NCI-H1694 (cell line): ENCODE measurements around the gene FAT2.
"Not testable (repeated sequence)": the region's sequence is repeated elsewhere in the genome, so short reads cannot be mapped to it uniquely, and the experiment has no call there.

ENCODE experiments used
- DNase-seq: peaks from one replicate; lab custom pipeline; 2025; lab: John Stamatoyannopoulos, UW

FAT2 gene

DNA sequence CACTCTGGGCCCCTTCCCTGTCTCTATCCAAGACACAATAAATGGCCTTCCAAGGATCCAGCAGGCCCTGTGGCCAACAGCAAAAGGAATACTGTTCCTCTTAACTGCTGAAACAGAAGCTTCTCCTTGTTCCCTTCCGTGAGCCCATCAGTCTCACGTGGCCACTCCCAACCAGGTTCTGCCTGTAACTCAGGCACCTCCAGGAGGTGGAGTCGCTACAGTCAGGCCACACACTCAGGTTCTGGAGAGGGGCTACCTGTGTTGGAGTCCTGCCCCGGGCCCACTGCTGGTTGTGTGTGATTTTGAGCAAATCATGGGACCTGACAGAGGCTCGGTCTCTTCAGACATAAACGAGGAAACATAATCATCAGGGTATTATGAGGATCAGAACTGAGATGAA lies 10.3 kb downstream of the FAT2 start:
- DNase-seq = no peak

DNA sequence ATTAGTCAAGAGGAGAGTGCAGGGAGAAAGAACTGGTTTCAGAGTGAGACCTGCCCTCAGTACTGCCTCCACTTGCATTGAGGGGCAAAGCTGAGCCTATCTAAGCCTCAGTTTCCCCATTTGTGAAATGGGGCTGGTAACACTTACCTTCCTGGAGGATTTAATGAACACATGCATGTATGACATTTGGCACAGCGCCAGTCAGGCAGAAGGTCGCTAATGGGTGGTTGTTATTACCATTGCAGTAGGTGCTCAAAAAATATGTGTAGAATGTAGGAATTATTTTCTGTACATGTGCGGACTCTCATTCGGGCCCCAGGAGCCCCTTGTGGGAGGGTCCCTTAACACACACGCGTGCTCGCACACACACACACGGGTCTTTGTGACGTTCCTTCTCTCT lies 10.9 kb downstream of the FAT2 start:
- DNase-seq = no peak

DNA sequence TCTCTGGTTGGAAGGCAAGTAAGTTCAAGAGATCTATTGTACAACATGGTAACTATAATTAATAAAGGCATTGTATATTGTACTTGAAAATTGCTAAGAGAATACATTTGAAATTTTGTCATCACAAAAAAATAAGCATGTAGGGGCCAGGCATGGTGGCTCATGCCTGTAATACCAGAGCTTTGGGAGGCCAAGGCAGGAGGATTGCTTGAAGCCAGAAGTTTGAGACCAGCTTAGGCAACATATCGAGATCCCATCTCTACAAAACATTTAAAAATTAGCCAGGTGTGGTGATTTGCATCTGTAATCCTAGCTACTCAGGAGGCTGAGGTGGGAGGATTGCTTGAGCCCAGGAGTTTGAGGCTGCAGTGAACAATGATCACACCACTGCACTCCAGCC lies 12.0 kb downstream of the FAT2 start:
- DNase-seq = not testable (repeated sequence)

DNA sequence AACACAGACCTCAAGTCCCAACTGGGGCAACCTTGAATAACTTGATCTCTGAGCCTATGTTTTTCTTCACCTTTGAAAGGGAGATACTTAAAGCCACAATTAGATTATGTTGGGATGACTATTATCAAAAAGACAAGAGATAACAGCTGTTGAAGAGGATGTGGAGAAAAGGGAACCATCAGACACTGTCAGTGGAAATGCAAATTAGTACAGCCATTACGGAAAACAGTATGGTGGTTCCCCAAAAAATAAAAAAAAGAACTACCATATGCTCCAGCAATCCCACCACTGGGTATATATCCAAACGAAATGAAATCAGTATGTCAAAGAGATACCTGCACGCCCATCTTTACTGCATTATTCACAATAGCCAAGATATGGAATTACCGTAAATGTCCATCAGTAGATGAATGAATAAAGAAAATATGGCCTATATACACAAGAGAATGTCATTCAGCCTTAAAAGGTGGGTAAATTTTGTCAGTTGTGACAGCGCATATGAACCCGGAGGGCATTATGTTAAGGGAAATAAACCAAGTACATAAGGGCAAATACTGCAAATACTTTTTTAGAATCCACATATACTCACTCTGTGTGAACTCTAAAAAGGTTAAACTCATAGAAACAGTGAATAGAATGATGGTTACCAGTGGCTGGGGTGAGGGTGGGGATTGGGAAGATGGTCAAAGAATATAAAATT lies 12.7 kb downstream of the FAT2 start:
- no peak for DNase-seq

DNA sequence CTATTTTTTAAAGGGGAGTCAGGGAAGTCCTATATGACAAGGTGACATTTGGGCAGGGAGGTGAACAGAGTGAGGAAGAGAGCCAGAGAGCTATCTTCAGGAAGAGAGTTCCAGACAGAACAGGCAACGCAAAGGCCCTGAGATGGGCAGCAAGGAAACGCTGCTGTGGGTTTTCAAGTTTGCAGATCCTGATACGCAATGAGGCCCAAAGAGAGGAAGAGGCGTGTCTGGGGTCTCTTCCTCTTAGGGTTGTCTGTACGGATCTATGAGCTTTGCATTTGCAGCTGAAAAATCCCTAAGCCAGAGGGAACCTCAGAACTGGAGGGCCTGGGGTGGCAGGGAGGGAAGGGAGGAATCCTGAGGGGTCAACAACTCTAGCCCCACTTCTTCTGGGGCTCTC lies 13.6 kb downstream of the FAT2 start:
- DNase-seq = no peak

DNA sequence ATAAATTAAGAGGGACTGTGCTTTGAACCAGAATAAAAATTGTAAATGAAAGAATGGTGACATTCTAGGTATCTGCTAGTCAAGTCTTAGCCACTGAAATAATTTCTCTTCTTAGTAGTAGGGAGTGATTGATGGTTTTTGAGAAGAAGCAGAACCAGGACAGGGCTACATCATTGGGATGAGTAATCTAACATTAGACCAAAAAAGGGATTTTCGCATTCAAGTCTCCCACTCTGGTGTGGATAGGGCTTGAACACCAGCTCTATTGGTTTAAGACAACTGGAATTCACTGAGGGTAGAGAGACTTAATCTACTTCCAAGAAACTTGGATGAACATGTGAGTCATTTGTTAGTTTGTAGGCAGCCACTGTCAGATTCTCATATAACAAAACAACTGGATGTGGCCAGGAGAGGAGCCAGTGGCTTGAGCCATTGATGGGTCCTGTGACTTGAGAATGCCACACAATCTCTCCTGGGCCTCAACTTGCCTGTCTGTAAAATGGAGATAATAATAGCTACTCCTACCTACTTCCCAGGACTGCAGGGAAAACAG lies 16.6 kb downstream of the FAT2 start:
- DNase-seq = no peak

DNA sequence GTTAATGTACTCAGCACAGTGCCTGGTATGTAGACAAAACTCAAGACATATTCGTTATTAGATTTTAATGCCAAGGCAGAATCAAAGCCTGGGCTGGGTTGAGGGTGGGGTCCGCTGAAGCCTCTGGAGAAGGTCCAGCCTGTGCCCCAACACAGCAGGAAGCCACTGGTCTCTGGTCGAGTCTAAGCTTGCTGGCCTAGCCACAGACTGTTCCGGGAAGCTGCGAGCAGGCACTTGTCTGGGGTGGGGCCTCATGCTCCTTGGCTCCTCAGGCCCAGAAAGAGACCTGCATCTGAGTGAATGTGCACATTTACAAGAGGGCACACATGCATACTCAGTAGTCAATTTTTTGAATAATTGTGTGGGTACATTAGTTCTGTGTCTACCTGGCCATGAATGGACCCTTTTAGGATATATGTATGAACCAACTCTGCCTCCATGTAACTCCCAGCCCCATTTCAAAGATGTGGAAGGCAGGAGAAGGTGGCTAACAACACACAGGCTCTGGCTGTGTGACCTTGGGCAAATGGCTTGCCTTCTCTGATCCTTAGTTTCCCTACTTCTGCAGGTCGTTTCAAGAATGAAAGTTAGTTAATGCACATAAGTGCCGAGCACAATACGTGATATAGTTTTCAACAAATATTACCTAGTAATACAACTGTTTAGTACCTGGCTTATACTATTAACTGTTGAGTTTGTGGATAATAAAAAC lies 18.3 kb downstream of the FAT2 start:
- no peak for DNase-seq

DNA sequence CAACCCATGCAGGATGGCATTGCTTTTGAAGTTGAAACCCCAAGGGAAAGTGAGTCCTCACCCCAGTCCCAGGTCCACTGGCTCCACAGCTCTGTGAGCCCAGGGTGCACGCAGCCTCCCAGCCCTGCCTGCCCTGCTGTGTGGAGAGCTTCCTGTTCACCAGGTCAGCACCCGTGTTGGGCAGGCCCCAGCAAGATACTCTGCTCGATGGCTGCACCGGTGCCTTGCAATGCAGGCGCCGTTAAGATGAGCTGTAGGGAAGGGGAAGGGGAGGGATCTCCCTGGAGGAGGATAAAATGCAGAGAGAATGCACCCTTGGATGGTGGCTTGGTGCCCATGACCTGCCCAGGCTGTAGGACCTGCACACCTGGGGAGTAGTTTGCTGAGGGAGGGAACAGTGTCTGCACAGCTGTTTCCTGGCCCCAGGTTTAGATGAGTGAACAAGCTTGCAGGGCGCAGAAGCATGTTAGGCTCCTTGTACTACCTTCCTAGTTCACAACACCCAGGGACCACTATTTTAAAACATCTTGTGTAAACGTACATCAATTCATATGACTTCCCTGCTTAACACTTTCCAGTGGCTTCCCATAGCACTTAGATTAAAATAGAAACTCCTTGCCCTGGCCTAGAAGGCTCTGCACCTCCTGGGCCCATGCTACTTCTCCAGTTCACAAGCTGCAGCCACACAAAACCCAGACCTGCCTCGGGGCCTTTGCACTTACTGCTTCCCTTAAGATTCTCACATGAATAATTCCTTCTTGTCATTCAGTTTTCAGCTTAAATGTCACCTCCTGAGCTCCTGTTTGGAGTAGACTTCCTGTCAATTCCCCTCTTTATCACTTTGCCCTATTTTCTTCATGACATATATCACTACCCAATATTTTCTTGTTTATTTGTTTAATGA lies 19.6 kb downstream of the FAT2 start:
- no peak for DNase-seq

DNA sequence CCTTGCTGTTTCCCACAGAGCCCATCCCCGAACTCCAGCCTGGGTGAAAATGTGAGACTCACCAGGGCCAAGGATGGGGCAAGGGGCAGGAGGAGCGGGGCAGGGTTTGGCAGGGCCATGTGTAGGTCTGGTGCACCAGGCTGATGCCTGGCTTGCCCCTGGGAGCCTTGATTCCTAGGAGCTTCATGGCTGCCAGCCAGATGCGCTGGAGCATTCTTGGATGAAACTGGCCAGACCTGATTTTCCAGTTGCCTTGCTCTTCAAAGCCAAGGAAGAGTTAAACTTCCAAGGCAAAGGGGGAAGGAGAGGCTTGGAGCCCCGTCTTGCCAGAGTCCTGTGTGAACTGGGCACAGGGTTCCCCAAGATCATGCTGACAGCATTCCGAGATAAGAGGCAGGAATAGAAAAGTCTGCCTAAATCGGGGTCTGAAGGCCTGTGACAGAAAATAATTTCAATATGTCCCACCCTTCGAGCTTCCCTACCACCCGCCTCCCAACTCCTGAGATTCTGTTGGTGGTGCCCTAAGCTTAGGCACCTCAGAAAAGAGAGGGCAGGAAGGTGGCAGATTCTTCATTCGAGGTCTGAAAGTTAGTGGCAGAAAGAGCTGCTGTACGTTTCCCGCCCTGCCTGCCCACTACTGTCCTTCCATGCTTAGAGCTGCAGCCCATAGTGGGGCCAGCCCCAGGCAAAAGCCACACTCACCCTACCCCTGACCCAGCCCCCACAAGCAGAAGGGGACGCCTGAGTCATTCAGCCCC lies 20.4 kb downstream of the FAT2 start:
- no peak for DNase-seq

DNA sequence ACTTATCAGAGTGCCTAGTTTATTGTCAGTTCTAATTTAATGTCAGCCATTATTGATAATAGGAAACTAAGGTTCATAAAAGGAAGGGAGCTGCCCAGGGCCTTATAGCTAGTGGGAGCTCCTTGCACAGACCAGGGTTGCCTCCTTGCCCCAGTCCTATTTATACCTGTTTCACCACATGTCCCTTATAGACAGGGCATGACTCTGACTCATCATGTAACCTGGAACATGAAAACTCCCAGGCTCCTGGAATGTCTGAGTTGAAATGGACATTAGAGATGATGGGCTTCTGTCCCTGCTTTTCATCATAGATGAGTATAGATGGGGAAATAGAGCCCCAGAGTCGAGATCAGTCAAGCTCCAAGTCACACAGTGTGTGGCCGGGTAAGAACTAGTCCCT lies 21.1 kb downstream of the FAT2 start:
- DNase-seq = no peak

DNA sequence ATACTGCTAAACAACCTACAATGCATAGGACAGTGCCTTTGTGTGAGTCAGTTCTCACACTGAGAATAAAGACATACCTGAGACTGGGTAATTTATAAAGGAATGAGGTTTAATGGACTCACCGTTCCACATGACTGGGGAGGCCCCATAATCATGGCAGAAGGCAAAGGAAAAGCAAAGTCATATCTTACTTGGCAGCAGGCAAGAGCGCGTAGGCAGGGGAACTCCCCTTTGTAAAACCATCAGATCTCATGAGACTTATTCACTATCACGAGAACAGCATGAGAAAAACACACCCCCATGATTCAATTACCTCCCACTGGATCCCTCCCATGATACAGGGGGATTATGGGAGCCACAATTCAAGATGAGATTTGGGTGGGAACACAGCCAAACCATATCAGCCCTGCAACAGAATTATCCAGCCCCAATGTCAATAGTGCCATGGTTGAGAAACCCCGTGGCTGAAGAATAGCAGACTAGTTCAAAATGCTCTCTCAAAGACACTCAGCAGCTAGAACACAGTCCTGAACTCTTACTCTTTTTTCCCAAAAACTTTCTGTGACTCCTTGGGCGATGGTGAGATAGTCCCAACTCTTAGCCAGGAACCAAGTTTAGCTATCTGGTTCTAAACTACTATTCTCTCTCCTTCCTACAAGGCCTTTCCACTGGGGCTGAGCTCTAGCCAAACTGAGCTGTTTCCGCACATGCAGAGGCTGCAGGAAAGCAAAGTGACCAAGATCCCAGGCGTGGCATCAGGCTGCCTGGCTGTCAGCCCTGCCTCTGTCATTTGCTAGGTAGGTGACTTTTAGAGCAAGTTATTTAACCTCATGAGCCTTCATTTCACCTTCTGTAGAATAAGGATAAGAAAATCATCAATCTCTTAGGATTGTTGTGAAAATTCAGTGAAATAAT lies 21.7 kb downstream of the FAT2 start:
- DNase-seq = no peak

DNA sequence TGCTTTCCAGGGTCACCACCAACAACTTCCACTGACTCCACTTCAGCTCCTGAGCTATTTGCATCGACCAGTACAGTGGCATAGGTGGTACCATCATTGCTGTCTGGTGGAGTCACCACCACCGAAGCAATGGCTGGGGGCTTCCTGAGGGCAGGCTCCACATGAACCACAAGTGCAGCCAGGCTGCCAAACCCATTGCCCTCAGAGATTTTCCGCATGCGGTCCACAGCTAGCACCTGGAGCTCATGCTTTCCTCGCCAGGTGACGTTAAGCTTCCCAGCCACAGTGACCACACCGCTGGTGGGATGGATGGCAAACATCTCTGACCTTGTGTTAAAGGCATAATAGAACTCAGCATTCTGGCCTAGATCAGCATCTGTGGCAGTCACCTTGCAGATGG lies 23.1 kb downstream of the FAT2 start:
- no peak for DNase-seq

DNA sequence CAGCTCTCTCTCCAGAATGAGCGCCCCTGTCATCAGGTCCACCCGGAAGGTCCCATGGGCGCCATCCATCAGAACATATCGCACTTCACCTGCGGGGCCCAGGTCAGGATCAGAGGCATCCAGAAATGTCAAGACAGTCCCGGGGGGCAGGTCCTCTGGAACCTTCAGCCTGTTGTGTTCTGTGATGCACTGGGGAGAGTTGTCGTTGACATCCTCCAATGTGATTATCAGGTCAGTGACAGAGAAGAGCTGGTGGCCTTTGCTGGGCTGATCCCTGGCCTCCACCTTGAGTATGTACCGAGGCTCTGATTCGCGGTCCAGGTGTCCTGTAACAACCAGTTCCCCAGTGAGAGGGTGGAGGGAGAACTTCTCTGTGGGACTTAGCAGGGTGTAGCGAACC lies 25.2 kb downstream of the FAT2 start:
- no peak for DNase-seq

DNA sequence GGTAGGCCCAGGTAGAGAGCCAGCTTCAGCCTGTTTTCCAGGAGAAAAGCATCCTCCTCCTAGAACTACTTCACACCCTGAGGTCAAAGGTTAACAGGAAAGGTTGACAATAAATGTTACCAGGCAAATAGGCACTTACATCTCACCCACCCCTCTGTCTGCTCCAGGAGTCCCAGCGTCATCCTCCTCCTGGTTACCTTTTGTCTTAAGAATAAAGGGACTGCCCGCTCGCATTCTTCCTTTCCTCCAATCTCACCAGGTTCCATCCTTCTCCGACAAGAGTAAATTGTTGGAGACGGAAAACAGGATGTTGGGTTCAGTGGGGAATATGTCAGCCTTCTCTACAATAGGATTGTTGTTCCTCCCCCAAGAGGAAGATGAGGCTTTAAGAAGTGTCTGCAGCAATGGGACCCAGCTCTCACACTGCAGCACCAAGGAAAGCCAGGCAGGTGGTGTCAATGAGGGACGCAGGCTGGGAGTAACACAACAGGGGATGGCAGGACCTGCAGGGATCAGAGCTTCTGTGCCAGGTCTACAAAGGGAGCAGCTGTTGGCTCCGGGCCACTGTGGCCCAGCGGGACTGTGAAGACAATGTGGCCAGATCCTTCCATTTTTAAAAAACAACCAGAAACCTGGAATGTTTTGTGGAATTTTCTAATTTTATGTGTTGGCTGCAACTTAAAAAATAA lies 29.0 kb downstream of the FAT2 start:
- no peak for DNase-seq

DNA sequence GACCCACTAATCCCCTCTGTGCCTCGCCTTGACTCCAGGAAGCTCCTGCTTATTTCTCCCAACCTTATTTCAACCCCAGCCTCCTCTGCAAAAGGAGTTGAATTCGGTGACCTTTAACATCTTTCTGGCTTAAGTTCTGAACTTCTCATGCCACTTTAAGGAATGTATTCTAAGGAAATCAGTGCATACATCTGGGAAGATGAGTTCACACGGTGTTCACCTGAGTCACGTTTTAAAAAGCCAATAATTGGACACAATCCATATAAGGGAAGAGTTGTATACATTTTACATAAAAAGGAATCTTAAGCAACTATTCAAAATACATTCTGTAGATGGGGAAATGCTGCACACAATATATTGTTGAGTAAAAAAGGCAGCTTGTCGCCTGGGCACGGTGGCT lies 33.2 kb downstream of the FAT2 start:
- no peak for DNase-seq

DNA sequence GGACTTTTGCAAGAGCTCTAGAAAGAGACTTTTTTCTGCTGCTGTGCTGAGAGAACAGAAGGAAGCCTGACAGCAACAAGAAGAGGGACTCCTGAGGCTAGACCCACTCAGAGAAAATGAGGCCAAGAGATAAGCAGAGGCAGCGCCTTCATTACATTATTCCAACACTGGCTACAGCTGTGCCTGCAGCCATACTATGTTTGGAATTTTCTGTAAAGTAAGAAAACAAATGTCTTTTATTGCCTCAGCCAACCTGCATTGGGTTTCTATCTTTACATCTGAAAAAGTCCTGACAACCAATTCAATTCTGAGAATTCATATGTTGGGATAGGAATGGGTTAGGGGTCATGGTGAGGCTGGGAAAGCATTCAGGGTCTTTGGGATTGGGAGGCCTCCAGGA lies 33.7 kb downstream of the FAT2 start:
- no peak for DNase-seq

DNA sequence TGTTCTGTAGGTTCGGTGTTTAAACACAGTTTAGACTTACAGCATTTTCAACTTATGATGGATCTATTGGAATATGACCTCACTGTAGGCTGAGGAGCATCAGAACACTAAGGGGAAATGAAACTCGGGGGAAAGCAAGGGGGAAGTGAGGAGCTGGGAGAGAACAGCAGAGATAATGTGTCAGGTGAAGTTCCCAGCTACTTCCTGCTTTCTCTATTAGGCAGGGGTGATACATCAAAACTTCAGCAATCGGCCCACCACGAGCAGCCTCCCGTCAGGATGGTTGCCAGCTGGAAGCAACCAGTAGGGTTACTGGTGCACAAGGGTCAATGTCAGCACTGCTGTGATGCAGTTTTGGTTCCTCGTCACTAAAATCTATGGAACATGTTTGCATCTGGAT lies 34.3 kb downstream of the FAT2 start:
- DNase-seq = no peak

DNA sequence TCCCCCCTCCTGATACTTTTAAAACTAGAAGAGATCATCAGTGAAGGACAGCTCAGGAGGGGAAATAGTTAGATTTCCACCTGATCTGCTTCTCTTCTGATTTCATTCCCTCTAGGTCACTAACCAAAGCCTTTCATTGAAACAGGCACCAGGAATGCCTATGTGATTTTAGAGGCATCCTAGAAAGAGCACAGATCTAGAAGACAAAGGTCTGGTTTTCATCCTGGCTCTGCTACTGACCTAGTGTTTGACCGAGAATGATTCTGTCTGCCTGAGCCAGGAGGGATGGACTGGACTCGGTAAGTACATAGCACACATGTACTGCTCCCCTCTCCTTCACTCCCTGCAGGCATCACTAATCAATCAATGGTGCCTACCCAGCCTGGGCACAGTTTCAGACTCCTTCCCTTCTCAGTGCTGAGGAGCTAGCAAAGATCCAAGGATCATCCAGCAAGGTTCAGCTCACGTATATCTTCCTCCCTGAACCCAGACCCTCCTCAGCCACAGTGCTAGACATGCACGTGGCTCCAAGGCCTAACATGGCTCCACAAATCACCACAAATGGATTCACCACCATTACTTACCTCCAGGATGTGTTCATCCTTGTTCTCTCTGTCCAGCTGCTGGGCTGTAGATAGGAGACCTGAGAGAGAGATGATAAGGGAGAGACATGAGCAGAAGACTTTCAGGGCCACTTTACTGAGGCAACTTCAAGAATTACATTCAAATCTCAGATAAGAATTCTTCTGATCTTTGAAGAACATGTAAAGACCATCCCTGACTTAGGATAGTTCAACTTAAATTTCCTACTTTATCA lies 35.2 kb downstream of the FAT2 start:
- no peak for DNase-seq

DNA sequence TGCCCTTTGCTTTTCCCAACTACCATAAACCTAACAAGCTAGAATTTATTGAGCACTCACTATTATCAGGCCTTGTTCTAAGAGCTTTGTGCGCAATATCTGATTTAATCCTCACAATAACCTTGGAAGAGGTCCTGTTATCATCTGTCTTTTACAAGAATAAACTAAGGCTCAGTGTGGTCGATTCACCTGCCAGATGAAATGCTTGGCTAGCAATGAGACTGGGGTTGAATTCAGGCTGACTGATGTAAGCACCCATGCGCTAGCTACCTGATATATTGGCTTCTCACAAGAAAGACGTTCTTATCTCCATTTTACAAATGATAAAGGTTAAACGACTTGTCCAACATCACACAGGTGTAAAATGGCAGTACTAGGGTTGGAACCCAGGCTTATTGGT lies 37.4 kb downstream of the FAT2 start:
- no peak for DNase-seq
